Mucosa of rectum (tissue), 2 donors: ENCODE data around the gene ARRDC4.

Experiments used
- H3K27ac ChIP-seq, 2 donors: one replicate each; pipeline ENCODE4 v1.7.0; 2013; ENCODE audit warnings: inconsistent platforms in 2 of 2, low read depth in 2 of 2, low read length in 2 of 2
- H3K27me3 ChIP-seq, 2 donors: one replicate each; pipeline ENCODE4 v1.7.0; 2013; ENCODE audit warnings: low read length in 2 of 2; ENCODE audit not compliant: control insufficient read depth in 2 of 2, insufficient read depth in 2 of 2
- H3K36me3 ChIP-seq, 2 donors: one replicate each; pipeline ENCODE4 v1.7.0; 2013; ENCODE audit warnings: low read length in 2 of 2; ENCODE audit not compliant: control insufficient read depth in 2 of 2, insufficient read depth in 2 of 2
- H3K4me1 ChIP-seq, 2 donors: one replicate each; pipeline ENCODE4 v1.7.0; 2013; ENCODE audit warnings: low read length in 2 of 2, mild to moderate bottlenecking in 1 of 2; ENCODE audit not compliant: control insufficient read depth in 2 of 2, insufficient read depth in 2 of 2
- H3K4me3 ChIP-seq, 2 donors: one replicate each; pipeline ENCODE4 v1.7.0; 2013; ENCODE audit warnings: low read length in 2 of 2
- H3K9ac ChIP-seq, 2 donors: one replicate each; pipeline ENCODE4 v1.7.0; 2013; ENCODE audit warnings: low read length in 2 of 2, low read depth in 1 of 2, mild to moderate bottlenecking in 1 of 2
- H3K9me3 ChIP-seq, 2 donors: one replicate each; pipeline ENCODE4 v1.7.0; 2013; ENCODE audit warnings: low read length in 2 of 2; ENCODE audit not compliant: control insufficient read depth in 2 of 2
- donor health status: healthy.
- donor health status: Normal muscosa, but diverticular disease.

The ARRDC4 gene

DNA sequence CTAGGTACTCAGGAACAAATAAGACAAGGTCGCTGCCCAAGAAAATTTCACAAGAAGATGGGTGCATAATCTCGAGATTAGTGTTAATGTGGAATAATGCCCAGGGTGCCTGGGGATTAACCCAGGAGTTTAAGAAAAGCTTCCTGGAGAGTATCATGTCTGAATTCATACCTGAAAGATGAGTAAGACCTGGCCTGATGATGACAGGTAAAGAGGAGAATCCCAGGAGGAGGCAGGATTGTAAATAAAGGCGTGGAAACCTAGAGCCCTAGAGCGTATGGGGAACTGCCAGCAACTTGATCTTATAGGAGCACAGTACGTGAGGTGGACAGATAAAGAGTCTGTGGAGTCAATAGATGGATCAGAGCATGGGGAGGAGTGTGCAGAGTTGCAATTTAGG, 43.0 kb downstream of the ARRDC4 start:
- Histone ChIP-seq H3K4me1 (peaks cover 9 to 18% of the 10 kb centered on the region in 2 donors), H3K4me3 (no peak overlapping the region), H3K27ac (no peak overlapping the region), H3K36me3 (no peaks in the 10 kb centered on the region), H3K9ac (no peak overlapping the region), H3K9me3 (no peaks in the 10 kb centered on the region), H3K27me3 (no peaks in the 10 kb centered on the region)

DNA sequence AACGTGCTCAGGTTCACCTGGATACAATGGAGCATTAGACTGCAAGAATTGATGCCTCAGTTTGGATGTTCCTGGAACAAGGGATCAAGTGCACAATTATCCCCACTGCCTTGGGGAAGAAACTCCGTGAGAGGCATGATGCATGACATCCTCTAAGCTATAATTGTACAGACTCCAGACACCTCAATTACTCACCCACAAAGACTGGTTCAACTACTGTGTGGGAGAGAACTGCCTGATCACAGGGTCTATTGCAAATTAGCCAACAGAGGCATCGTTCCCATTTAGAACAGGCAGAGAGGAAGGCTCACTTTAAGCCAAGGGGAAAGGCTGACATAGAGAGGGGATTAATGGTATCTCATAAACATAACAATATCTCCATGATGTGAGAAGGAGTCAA, 43.5 kb downstream of the ARRDC4 start:
- Histone ChIP-seq H3K4me1 (peaks cover 9 to 17% of the 10 kb centered on the region in 2 donors), H3K9me3 (no peaks in the 10 kb centered on the region), H3K36me3 (no peaks in the 10 kb centered on the region), H3K27ac (no peak overlapping the region), H3K4me3 (no peak overlapping the region), H3K9ac (no peak overlapping the region), H3K27me3 (no peaks in the 10 kb centered on the region)

DNA sequence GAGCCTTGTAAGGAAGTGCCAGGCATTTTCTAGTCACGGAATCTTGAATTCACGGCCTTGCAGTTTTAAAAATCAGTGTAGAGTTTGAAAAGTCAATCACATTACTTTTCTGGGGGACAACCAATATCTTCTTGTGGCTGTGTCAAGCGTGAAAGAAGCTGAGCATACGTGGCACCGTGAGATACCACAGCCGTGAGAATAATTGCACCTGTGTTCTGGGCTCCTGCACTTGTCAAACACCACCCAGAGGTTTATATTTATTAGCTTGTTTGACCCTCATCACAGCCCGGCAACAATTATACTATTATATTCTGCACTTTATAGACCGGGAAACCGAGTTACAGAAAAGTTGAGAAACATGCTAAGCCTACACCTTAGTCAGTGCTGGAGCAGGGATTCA, 45.2 kb downstream of the ARRDC4 start:
- Histone ChIP-seq H3K27ac (no peak overlapping the region), H3K4me1 (peaks cover 5 to 10% of the 10 kb centered on the region in 2 donors), H3K4me3 (no peak overlapping the region), H3K27me3 (no peaks in the 10 kb centered on the region), H3K9me3 (no peaks in the 10 kb centered on the region), H3K9ac (no peak overlapping the region), H3K36me3 (no peaks in the 10 kb centered on the region)

DNA sequence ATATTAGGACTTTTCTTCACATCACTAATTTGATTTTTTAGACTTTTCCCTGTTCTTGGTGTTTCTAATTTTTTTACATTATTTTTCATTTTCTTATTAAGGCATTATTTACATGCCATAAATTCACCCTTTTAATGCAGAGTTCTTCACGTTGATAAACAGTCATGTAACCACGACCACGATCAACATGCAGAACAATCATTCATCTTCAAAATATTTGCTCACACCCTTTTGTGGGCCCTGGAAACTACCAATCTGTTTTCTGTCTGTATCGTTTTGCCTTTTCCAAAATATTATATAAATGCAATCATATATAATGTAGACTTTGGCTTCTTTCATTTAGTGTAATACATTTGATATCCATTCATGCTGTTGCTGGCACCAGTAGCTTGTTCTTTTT, 48.7 kb downstream of the ARRDC4 start:
- Histone ChIP-seq H3K27me3 (no peaks in the 10 kb centered on the region), H3K27ac (no peak overlapping the region), H3K9me3 (no peaks in the 10 kb centered on the region), H3K4me3 (no peak overlapping the region), H3K4me1 (no peaks in the 10 kb centered on the region), H3K9ac (no peak overlapping the region), H3K36me3 (no peaks in the 10 kb centered on the region)

DNA sequence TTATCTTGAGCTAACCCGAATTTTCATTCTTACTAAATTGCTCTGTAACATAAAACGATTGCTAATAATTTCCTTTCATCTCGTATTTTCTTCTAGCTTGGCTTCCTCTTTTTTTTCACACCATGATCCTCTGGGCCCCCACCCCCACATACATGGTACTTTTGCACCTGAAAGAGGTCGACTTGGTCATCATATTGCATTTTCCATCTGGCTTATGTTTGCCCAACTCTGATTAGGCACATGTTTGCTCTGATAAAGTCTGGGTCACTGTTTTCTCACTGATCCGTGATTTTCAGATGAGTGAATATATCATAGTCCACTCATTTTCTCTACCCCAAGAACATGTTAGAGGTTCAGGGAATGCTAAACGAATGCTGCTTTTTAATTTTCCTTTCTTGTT, 49.5 kb downstream of the ARRDC4 start:
- no peaks in the 10 kb centered on the region for H3K9me3 ChIP-seq
- H3K27ac ChIP-seq, result no peak overlapping the region
- H3K4me1 ChIP-seq, result no peaks in the 10 kb centered on the region
- H3K27me3 ChIP-seq, result no peaks in the 10 kb centered on the region
- no peaks in the 10 kb centered on the region for H3K36me3 ChIP-seq
- no peak overlapping the region for H3K4me3 ChIP-seq
- H3K9ac ChIP-seq, result no peak overlapping the region

DNA sequence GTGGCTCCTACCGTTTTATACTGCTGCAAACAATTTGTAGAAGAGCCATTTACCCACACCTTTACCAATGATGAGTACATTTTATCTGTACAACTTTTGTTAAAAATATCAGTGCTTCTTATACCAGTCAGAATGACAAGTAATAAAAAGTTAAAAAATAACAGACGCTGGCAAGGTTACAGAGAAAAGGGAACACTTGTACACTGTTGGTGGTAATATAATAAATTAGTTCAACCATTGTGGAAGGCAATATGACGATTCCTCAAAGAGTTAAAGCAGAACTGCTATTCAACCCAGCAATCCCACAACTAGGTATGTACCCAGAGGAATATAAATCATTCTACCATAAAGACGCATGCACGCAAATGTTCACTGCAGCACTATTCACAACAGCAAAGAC, 51.9 kb downstream of the ARRDC4 start:
- Histone ChIP-seq H3K9ac (no peak overlapping the region), H3K27ac (no peak overlapping the region), H3K27me3 (no peaks in the 10 kb centered on the region), H3K4me3 (peak overlapping the region in 1 of 2 donors; percentile 49), H3K9me3 (no peaks in the 10 kb centered on the region), H3K4me1 (no peaks in the 10 kb centered on the region), H3K36me3 (no peaks in the 10 kb centered on the region)

DNA sequence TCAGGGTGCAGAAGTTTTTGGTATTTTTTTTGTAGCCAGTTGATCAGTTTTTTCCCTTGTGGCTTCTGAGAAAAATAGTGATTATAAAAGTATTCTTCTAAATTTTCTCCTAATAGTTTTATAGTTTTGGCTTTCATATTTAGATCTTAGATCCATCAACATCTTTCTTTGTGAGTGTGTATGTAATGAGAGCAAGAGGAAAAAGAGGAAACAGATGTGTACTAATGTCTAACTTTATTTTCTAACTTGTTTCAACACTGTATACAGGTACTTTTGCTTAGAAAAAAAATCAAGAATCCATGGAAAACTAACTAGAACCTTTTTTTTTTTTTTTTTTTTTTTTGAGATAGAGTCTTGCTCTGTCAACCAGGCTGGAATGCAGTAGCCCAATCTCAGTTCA, 53.1 kb downstream of the ARRDC4 start:
- no peaks in the 10 kb centered on the region for H3K36me3 ChIP-seq
- no peak overlapping the region for H3K9ac ChIP-seq
- H3K27me3 ChIP-seq, result no peaks in the 10 kb centered on the region
- H3K27ac ChIP-seq, result no peak overlapping the region
- H3K4me1 ChIP-seq, result no peaks in the 10 kb centered on the region
- no peak overlapping the region for H3K4me3 ChIP-seq
- no peaks in the 10 kb centered on the region for H3K9me3 ChIP-seq

DNA sequence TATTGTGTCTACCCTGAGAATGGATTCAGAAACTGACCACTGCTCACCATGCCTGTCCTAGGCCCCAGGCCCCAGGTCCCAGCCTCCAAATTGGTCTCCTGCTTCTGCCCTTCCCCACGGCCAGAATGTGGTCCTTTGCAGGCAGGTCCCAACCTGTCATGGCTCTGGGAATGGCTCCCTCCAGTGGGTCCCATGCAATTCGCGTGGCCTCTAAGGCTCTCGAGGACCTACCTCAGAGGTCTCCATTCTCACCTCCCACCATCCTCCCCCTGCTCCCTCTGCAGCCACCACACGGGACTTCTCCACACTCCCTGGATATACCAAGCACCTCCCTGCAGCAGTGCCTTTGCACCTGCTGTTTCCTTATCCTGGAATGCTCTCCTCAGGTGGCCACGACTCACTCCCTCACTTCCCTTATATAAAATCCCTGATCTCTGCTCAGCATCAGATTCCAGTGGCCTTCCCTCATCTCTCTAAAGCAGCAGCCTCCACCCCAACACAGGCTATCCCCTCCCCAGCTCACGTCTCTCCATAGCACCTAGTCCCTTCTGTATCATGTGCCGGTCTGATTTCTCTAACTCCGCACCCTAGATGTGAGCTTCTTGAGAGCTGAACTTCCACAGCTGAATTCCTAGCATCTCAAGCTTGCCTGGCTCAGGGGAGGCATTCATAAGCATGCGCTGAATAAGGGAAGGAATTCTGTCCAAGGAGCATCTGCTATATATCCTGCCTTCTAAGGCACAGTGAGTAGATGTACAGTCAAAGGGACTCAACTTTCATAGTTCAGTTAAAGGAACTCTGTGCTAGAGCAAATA, 56.9 kb downstream of the ARRDC4 start:
- Histone ChIP-seq H3K27me3 (no peaks in the 10 kb centered on the region), H3K9ac (no peak overlapping the region), H3K4me3 (peak overlapping the region in 1 of 2 donors; percentile 15), H3K36me3 (no peaks in the 10 kb centered on the region), H3K9me3 (no peaks in the 10 kb centered on the region), H3K27ac (peak overlapping the region in 1 of 2 donors; percentile 18), H3K4me1 (no peaks in the 10 kb centered on the region)

DNA sequence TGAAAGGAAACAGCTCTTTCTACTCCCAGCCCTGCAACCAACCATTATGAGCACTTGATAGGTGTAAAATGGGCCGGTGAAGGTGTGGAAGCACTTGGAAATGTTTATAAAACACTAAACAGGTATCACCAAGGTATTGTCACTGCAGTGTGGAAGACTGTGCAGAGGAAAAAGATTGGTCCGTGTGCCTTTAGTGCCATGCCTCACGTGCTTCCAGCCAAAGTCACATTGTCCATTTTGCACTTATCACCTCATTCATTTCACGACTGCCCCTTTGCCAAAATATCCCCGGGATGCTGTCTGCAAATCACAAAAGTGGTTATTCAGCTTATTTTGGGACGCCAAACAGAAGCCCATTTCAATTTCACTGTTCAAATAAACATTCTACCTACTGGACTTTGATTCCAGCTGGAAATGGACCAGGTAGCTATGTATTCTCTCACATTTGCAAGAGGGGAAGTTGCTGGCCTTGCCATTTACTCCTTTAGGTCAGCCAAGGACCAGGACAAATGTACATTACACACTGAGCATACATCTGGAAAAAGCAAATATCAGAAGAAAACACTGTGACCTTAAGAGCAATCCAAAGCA, 58.4 kb downstream of the ARRDC4 start:
- H3K27me3 ChIP-seq, result no peaks in the 10 kb centered on the region
- H3K9me3 ChIP-seq, result no peaks in the 10 kb centered on the region
- no peaks in the 10 kb centered on the region for H3K36me3 ChIP-seq
- H3K9ac ChIP-seq, result no peak overlapping the region
- no peak overlapping the region for H3K4me3 ChIP-seq
- no peak overlapping the region for H3K27ac ChIP-seq
- no peaks in the 10 kb centered on the region for H3K4me1 ChIP-seq
